Keratinocyte (primary cell): ENCODE results near the gene HMCN1.

Experiments
- EZH2 ChIP-seq: IDR thresholded peaks from one replicate; pipeline ENCODE4 v1.6.1; 2012; ENCODE audit warnings: inconsistent platforms, mild to moderate bottlenecking, low read length, moderate library complexity
- TF ChIP-seq, protein P1 (sequence below), 3 experiments: IDR thresholded peaks in 1 of 3; conservative IDR thresholded peaks in 1 of 3; optimal IDR thresholded peaks in 1 of 3; 2 replicates in 2 of 3; 3 replicates in 1 of 3; pipeline versions ENCODE3 to v1.5.1; 2011; ENCODE audit warnings: low read length in 3 of 3, mild to moderate bottlenecking in 3 of 3, moderate library complexity in 2 of 3, control low read depth in 1 of 3, inconsistent platforms in 1 of 3; ENCODE audit not compliant: insufficient read depth in 2 of 3; ENCODE audit errors: extremely low read depth in 1 of 3

DNA sequence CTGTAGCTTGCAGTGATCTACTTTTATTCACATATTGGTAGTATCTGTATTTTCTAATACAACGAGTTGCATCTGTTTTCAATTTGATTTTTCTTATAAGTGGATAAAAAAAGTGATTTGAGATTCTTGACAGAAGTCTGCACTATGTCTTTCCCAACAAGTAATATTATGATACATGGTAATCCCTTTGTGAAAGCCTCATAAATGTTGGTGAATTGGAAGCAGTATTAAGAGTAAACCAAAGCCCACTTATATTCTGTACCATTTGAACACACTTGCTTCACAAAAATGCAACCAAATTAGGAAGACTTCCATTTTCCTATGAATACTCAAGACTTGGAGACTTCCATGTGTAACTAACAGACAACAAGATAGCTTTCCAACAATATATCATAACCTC lies 172.0 kb downstream of the HMCN1 start:
- TF ChIP-seq, protein P1, sequence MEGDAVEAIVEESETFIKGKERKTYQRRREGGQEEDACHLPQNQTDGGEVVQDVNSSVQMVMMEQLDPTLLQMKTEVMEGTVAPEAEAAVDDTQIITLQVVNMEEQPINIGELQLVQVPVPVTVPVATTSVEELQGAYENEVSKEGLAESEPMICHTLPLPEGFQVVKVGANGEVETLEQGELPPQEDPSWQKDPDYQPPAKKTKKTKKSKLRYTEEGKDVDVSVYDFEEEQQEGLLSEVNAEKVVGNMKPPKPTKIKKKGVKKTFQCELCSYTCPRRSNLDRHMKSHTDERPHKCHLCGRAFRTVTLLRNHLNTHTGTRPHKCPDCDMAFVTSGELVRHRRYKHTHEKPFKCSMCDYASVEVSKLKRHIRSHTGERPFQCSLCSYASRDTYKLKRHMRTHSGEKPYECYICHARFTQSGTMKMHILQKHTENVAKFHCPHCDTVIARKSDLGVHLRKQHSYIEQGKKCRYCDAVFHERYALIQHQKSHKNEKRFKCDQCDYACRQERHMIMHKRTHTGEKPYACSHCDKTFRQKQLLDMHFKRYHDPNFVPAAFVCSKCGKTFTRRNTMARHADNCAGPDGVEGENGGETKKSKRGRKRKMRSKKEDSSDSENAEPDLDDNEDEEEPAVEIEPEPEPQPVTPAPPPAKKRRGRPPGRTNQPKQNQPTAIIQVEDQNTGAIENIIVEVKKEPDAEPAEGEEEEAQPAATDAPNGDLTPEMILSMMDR (optimal IDR thresholded peaks at IDR 0.05 in 1 of 3, IDR thresholded peaks at IDR 0.05 in 1 of 3, conservative IDR thresholded peaks at IDR 0.05 in 1 of 3; ENCODE audit: extremely low read depth in 1 of 3, insufficient read depth in 2 of 3, low read length in 3 of 3), result no peak
- no peak for TF ChIP-seq EZH2
